Measurements from ENCODE around the gene ABHD3.

ABHD3 gene

DNA sequence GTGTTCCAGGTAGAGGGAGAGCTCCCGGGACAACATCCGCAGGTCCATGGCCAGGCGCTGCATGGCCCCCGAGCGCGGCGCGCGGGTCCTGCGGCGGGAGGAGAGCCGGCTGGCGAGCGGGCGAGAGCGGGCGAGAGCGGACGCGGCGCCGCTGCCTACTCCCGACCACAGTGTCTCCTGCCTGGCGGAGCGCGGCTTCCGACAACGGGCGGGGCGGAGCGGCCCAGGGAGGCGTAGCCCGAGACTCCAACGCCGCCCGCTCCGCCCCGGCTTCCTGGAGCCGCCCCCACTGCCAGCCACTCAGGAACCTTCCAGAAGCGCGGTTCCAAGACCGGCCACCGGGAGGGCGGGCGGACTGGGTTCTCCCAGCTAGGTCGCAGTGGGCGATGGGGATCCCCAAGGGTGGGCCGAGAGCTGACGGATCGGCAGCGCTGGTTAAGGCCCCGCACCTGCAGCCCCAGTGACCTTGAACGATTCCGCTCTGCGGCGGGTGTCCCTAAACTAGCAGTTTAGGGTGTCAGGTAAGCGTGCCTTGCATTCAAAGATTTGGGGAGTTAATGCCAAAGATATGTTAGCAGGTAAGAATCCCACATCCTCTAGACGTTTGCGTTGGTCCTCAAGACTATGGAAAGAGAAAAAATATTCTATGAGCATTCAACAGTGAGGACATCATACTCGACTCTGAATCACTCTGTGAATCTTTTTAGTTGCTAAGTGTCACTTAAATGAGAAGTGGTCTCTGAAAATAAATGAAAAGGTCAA, at the start of gene ABHD3:
Gene ABHD3 (minus strand): TSS at position 172 of the 762 bp plus-strand sequence. CDS start 109 bp downstream, at position 63.
- Histone ChIP-seq H3K27me3 (ENCODE audit: control insufficient read depth in 1 of 2, insufficient read depth in 2 of 2, low read length in 2 of 2) (no peaks in the 10 kb centered on the region), H3K9ac (ENCODE audit: low read depth in 1 of 2, low read length in 2 of 2) (peak within 1 kb of the TSS; percentile 81 to 97), H3K4me1 (ENCODE audit: control insufficient read depth in 1 of 2, insufficient read depth in 2 of 2, low read length in 2 of 2) (peaks cover 7 to 15% of the 10 kb centered on the region in 2 donors), H3K9me3 (ENCODE audit: control insufficient read depth in 1 of 2, low read length in 2 of 2) (no peaks in the 10 kb centered on the region), H3K4me3 (ENCODE audit: low read depth in 1 of 2, low read length in 2 of 2) (peak within 1 kb of the TSS; percentile 81 to 94), H3K27ac (ENCODE audit: low read depth, low read length) (peak within 1 kb of the TSS; percentile 96), H3K36me3 (ENCODE audit: control insufficient read depth in 1 of 2, insufficient read depth in 2 of 2, low read length in 2 of 2) (no peaks in the 10 kb centered on the region)

DNA sequence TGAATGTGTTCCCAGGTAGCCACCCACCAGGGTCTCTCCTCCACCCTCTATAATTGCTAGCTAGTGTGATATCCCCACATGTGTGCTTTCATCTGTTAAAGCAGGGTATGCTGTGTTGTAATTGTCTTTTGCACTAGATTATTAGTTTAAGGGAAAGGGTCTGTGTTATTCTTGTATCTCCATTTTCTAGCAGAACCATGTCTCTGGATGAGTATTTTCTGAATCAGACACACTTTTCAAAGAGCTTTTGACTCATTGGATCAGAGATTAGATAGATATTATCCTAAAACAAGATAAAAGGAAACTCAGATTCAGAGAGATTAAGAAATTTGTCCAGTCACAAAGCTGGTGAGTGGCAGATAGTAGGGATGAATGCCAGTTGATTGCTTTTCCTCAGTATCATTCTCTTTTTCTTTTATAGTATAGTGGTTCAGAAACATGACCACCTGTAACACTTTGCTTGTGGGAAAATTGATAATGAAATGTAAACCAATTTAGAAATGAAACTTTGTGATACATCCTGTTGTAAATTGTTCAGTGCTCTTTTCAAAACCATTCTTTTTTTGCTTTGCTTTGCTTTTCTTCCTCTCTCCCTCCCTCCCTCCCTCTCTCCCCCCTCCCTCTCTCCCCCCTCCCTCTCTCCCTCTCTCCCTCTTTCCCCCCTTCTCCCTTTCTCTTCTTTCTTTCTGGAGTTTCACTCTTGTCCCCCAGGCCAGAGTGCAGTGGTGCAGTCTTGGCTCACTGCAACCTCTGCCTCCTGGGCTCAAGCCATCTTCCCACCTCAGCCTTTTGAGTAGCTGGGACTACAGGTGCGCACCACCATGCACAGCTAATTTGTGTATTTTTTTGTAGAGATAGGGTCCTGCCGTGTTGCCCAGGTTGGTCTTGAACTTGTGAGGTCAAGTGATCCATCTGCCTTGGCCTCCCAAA, 43.5 kb upstream of the ABHD3 start:
- no peak overlapping the region for H3K4me3 ChIP-seq (ENCODE audit: low read depth in 1 of 2, low read length in 2 of 2)
- no peaks in the 10 kb centered on the region for H3K9me3 ChIP-seq (ENCODE audit: control insufficient read depth in 1 of 2, low read length in 2 of 2)
- H3K36me3 ChIP-seq (ENCODE audit: control insufficient read depth in 1 of 2, insufficient read depth in 2 of 2, low read length in 2 of 2): no peaks in the 10 kb centered on the region
- H3K27me3 ChIP-seq (ENCODE audit: control insufficient read depth in 1 of 2, insufficient read depth in 2 of 2, low read length in 2 of 2): no peaks in the 10 kb centered on the region
- H3K9ac ChIP-seq (ENCODE audit: low read depth in 1 of 2, low read length in 2 of 2): no peak overlapping the region
- peaks cover 13 to 15% of the 10 kb centered on the region in 2 donors for H3K4me1 ChIP-seq (ENCODE audit: control insufficient read depth in 1 of 2, insufficient read depth in 2 of 2, low read length in 2 of 2)
- no peak overlapping the region for H3K27ac ChIP-seq (ENCODE audit: low read depth, low read length)

DNA sequence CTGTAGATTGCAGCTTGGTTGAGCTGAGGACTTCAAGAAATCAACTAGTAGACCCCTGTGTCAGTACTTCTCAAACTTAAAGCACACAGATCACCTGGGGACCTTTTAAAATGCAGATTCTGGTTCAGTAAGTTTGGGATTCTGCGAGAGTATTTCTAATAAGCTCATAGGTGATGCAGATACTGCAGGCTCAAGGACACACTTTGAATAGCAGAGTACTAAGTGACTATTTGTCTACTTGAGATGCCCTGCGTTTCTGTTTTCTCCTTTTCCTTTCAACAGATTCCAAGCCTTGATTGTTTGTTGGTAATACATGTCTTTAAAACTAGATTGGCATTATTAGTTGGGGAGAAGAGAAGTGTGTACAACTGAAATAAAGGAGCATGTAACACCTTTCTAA, 42.7 kb upstream of the ABHD3 start:
- Histone ChIP-seq H3K9ac (ENCODE audit: low read depth in 1 of 2, low read length in 2 of 2) (no peak overlapping the region), H3K27me3 (ENCODE audit: control insufficient read depth in 1 of 2, insufficient read depth in 2 of 2, low read length in 2 of 2) (no peaks in the 10 kb centered on the region), H3K27ac (ENCODE audit: low read depth, low read length) (no peak overlapping the region), H3K4me3 (ENCODE audit: low read depth in 1 of 2, low read length in 2 of 2) (no peak overlapping the region), H3K36me3 (ENCODE audit: control insufficient read depth in 1 of 2, insufficient read depth in 2 of 2, low read length in 2 of 2) (no peaks in the 10 kb centered on the region), H3K4me1 (ENCODE audit: control insufficient read depth in 1 of 2, insufficient read depth in 2 of 2, low read length in 2 of 2) (peaks cover 13 to 15% of the 10 kb centered on the region in 2 donors), H3K9me3 (ENCODE audit: control insufficient read depth in 1 of 2, low read length in 2 of 2) (no peaks in the 10 kb centered on the region)

DNA sequence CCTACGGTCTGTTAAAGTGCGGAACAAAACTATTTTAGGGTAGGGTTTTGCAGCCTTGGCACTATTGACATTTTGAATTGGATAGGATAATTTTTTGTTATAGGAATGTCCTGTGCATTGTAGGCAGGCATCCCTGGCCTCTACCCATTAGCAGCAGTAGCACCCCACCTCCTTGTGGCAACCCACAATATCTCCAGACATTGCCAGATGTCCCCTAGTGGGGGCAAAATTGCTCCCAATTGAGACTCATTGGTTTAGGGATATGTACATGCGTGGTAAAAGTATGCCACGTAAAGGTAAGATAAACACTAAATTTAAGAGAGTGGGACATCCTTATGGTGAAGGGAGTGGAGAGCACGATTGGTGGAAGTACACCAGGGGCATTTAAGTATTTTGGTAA, 40.7 kb upstream of the ABHD3 start:
- H3K9ac ChIP-seq (ENCODE audit: low read depth in 1 of 2, low read length in 2 of 2): no peak overlapping the region
- H3K4me1 ChIP-seq (ENCODE audit: control insufficient read depth in 1 of 2, insufficient read depth in 2 of 2, low read length in 2 of 2): peaks cover 9 to 10% of the 10 kb centered on the region in 2 donors
- no peaks in the 10 kb centered on the region for H3K36me3 ChIP-seq (ENCODE audit: control insufficient read depth in 1 of 2, insufficient read depth in 2 of 2, low read length in 2 of 2)
- H3K27ac ChIP-seq (ENCODE audit: low read depth, low read length): no peak overlapping the region
- no peaks in the 10 kb centered on the region for H3K27me3 ChIP-seq (ENCODE audit: control insufficient read depth in 1 of 2, insufficient read depth in 2 of 2, low read length in 2 of 2)
- H3K9me3 ChIP-seq (ENCODE audit: control insufficient read depth in 1 of 2, low read length in 2 of 2): no peaks in the 10 kb centered on the region
- H3K4me3 ChIP-seq (ENCODE audit: low read depth in 1 of 2, low read length in 2 of 2): no peak overlapping the region

GRCh38 chr18:21743166-21743832, 38.7 kb upstream of the ABHD3 start:
- no peak overlapping the region for H3K4me3 ChIP-seq (ENCODE audit: low read depth in 1 of 2, low read length in 2 of 2)
- no peaks in the 10 kb centered on the region for H3K27me3 ChIP-seq (ENCODE audit: control insufficient read depth in 1 of 2, insufficient read depth in 2 of 2, low read length in 2 of 2)
- peaks cover 10 to 15% of the 10 kb centered on the region in 2 donors for H3K4me1 ChIP-seq (ENCODE audit: control insufficient read depth in 1 of 2, insufficient read depth in 2 of 2, low read length in 2 of 2)
- H3K9ac ChIP-seq (ENCODE audit: low read depth in 1 of 2, low read length in 2 of 2): no peak overlapping the region
- no peak overlapping the region for H3K27ac ChIP-seq (ENCODE audit: low read depth, low read length)
- H3K36me3 ChIP-seq (ENCODE audit: control insufficient read depth in 1 of 2, insufficient read depth in 2 of 2, low read length in 2 of 2): no peaks in the 10 kb centered on the region
- no peaks in the 10 kb centered on the region for H3K9me3 ChIP-seq (ENCODE audit: control insufficient read depth in 1 of 2, low read length in 2 of 2)

DNA sequence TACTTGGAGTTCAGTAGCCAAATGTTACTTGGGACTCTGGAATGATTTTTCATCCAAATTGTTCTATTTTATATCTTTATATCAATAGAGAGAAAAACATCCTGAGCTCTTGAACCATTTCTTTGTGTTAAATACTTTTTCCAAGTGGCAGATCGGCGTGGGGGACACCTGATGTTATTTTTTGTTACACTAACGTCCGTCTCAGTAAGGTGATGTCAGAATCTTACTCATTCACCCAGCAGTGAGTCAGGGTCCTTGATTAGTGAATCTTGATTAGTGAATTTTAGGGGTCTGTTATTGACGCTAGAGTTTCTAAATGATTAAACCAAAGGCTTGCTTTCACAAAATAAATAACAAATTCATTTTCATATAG, 37.7 kb upstream of the ABHD3 start:
- Histone ChIP-seq H3K4me3 (ENCODE audit: low read depth in 1 of 2, low read length in 2 of 2) (peak overlapping the region; percentile 83 to 85), H3K9ac (ENCODE audit: low read depth in 1 of 2, low read length in 2 of 2) (peak overlapping the region in 1 of 2 donors; percentile 88), H3K27ac (ENCODE audit: low read depth, low read length) (no peak overlapping the region), H3K9me3 (ENCODE audit: control insufficient read depth in 1 of 2, low read length in 2 of 2) (no peaks in the 10 kb centered on the region), H3K27me3 (ENCODE audit: control insufficient read depth in 1 of 2, insufficient read depth in 2 of 2, low read length in 2 of 2) (no peaks in the 10 kb centered on the region), H3K36me3 (ENCODE audit: control insufficient read depth in 1 of 2, insufficient read depth in 2 of 2, low read length in 2 of 2) (no peaks in the 10 kb centered on the region), H3K4me1 (ENCODE audit: control insufficient read depth in 1 of 2, insufficient read depth in 2 of 2, low read length in 2 of 2) (peaks cover 2 to 14% of the 10 kb centered on the region in 2 donors)

DNA sequence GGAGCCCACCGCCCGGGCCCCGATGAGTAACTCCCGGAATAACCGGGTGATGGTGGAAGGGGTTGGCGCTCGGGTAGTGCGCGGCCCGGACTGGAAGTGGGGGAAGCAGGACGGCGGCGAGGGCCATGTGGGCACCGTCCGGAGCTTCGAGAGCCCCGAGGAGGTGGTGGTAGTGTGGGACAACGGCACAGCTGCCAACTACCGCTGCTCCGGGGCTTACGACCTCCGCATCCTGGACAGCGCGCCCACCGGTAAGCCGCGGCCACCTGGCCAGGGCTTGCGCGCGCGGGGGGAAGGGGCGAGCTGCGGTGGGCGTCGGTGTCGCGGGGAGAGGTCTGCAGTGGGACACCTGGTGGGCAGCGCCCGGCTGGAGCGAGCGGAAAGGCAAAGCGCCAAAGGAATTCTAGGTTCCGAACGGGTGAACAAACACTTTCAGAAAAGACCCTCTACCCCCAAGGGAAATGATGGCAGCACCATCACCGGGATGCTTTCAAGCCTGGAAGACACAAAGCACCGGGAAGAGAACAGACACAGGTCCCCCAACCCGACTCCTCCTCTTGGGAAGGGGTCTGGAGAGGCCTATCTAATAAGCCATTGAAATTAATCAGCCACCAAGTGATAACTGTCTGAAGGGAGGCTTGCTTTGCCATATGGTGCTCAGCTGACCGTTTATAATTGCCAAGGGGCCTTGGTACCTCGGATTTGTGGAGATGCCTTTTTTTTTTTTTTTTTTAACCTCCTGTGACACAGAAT, 37.2 kb upstream of the ABHD3 start:
- Histone ChIP-seq H3K36me3 (ENCODE audit: control insufficient read depth in 1 of 2, insufficient read depth in 2 of 2, low read length in 2 of 2) (no peaks in the 10 kb centered on the region), H3K4me3 (ENCODE audit: low read depth in 1 of 2, low read length in 2 of 2) (peak overlapping the region; percentile 83 to 85), H3K4me1 (ENCODE audit: control insufficient read depth in 1 of 2, insufficient read depth in 2 of 2, low read length in 2 of 2) (peaks cover 0 to 11% of the 10 kb centered on the region in 2 donors), H3K9me3 (ENCODE audit: control insufficient read depth in 1 of 2, low read length in 2 of 2) (no peaks in the 10 kb centered on the region), H3K9ac (ENCODE audit: low read depth in 1 of 2, low read length in 2 of 2) (peak overlapping the region; percentile 88 to 92), H3K27me3 (ENCODE audit: control insufficient read depth in 1 of 2, insufficient read depth in 2 of 2, low read length in 2 of 2) (no peaks in the 10 kb centered on the region), H3K27ac (ENCODE audit: low read depth, low read length) (peak overlapping the region; percentile 37)

GRCh38 chr18:21741312-21741561, 36.7 kb upstream of the ABHD3 start:
- Histone ChIP-seq H3K9ac (ENCODE audit: low read depth in 1 of 2, low read length in 2 of 2) (peak overlapping the region; percentile 88 to 92), H3K4me1 (ENCODE audit: control insufficient read depth in 1 of 2, insufficient read depth in 2 of 2, low read length in 2 of 2) (peaks cover 0 to 11% of the 10 kb centered on the region in 2 donors), H3K27ac (ENCODE audit: low read depth, low read length) (peak overlapping the region; percentile 96), H3K9me3 (ENCODE audit: control insufficient read depth in 1 of 2, low read length in 2 of 2) (no peaks in the 10 kb centered on the region), H3K36me3 (ENCODE audit: control insufficient read depth in 1 of 2, insufficient read depth in 2 of 2, low read length in 2 of 2) (no peaks in the 10 kb centered on the region), H3K4me3 (ENCODE audit: low read depth in 1 of 2, low read length in 2 of 2) (peak overlapping the region; percentile 83 to 85), H3K27me3 (ENCODE audit: control insufficient read depth in 1 of 2, insufficient read depth in 2 of 2, low read length in 2 of 2) (no peaks in the 10 kb centered on the region)

- Histone ChIP-seq H3K27ac (ENCODE audit: low read depth, low read length) (peak within 1 kb of the TSS; percentile 96), H3K9ac (ENCODE audit: low read depth in 1 of 2, low read length in 2 of 2) (peak within 1 kb of the TSS; percentile 89 to 92), H3K36me3 (ENCODE audit: control insufficient read depth in 1 of 2, insufficient read depth in 2 of 2, low read length in 2 of 2) (no peaks in the 10 kb centered on the region), H3K4me3 (ENCODE audit: low read depth in 1 of 2, low read length in 2 of 2) (peak within 1 kb of the TSS; percentile 83 to 85), H3K27me3 (ENCODE audit: control insufficient read depth in 1 of 2, insufficient read depth in 2 of 2, low read length in 2 of 2) (no peaks in the 10 kb centered on the region), H3K9me3 (ENCODE audit: control insufficient read depth in 1 of 2, low read length in 2 of 2) (no peaks in the 10 kb centered on the region), H3K4me1 (ENCODE audit: control insufficient read depth in 1 of 2, insufficient read depth in 2 of 2, low read length in 2 of 2) (peaks cover 0 to 14% of the 10 kb centered on the region in 2 donors)
Observed at GRCh38 chr18:21740538-21741311, 36.2 kb upstream of the ABHD3 start, which contains the start of gene MIB1. Gene MIB1, plus strand, starts transcription at chr18:21740792. Its CDS starts 792 bp downstream, at chr18:21741584.
